NCI-H187 treated with DMSO at 0.1 percent for 48 hours (cell line): Measurements from ENCODE around the gene BABAM2.
"Not testable (repeated sequence)": the region's sequence is repeated elsewhere in the genome, so short reads cannot be mapped to it uniquely, and the experiment has no call there.

Experiments
- DNase-seq: peaks from one replicate; lab custom pipeline; 2025; lab: John Stamatoyannopoulos, UW

The BABAM2 gene

GRCh38 chr2:27946530-27947060 is 56.1 kb downstream of the BABAM2 start:
- DNase-seq, result no peak

- no peak for DNase-seq
Observed at GRCh38 chr2:27952070-27952469, 61.5 kb downstream of the BABAM2 start.

GRCh38 chr2:27953077-27953476 is 62.5 kb downstream of the BABAM2 start:
- no peak for DNase-seq

GRCh38 chr2:27954221-27954673 is 63.7 kb downstream of the BABAM2 start:
- no peak for DNase-seq

- peak; percentile 12 for DNase-seq
Observed at GRCh38 chr2:27954771-27955383, 64.3 kb downstream of the BABAM2 start.

GRCh38 chr2:27955384-27956161 is 65.0 kb downstream of the BABAM2 start:
- DNase-seq, result no peak

- DNase-seq, result no peak
Observed at GRCh38 chr2:27956888-27957287, 66.4 kb downstream of the BABAM2 start.

GRCh38 chr2:27958711-27959378 is 68.3 kb downstream of the BABAM2 start:
- DNase-seq, result no peak

GRCh38 chr2:27959496-27959895 is 69.0 kb downstream of the BABAM2 start:
- DNase-seq, result no peak

GRCh38 chr2:27960237-27960912 is 69.8 kb downstream of the BABAM2 start:
- no peak for DNase-seq

GRCh38 chr2:27962006-27962405 is 71.5 kb downstream of the BABAM2 start:
- no peak for DNase-seq

- no peak for DNase-seq
Observed at GRCh38 chr2:27963472-27963871, 72.9 kb downstream of the BABAM2 start.

- no peak for DNase-seq
Observed at GRCh38 chr2:27964067-27964466, 73.5 kb downstream of the BABAM2 start.

GRCh38 chr2:27965841-27966240 is 75.3 kb downstream of the BABAM2 start:
- no peak for DNase-seq

- no peak for DNase-seq
Observed at GRCh38 chr2:27966466-27966865, 75.9 kb downstream of the BABAM2 start.

GRCh38 chr2:27967076-27967475 is 76.5 kb downstream of the BABAM2 start:
- no peak for DNase-seq

- DNase-seq, result not testable (repeated sequence)
Observed at GRCh38 chr2:27968045-27968444, 77.5 kb downstream of the BABAM2 start.

GRCh38 chr2:27968957-27969356 is 78.4 kb downstream of the BABAM2 start:
- not testable (repeated sequence) for DNase-seq

GRCh38 chr2:27972311-27972710 is 81.8 kb downstream of the BABAM2 start:
- no peak for DNase-seq

- DNase-seq, result no peak
Observed at GRCh38 chr2:27973592-27973991, 83.1 kb downstream of the BABAM2 start.

- no peak for DNase-seq
Observed at GRCh38 chr2:27976308-27976707, 85.8 kb downstream of the BABAM2 start.

GRCh38 chr2:27977731-27978312 is 87.3 kb downstream of the BABAM2 start:
- DNase-seq, result no peak
